BJ (cell line): ENCODE results near the gene CPTP. TPM values are rescaled to one million over a fixed set of nuclear protein-coding genes. Genes with fewer than 3 reads are reported as not detected.

Experiments
- CTCF ChIA-PET: fragments of 350-600 bp; formaldehyde crosslinking; extraction: SDS; loops from one replicate; lab custom pipeline; 2021; ENCODE audit warnings: antibody characterized with exemption, inconsistent platforms; lab: Yijun Ruan, JAX
- POLR2A ChIA-PET: fragments of 300-600 bp; sonication (Branson Sonifier 250); formaldehyde crosslinking; extraction: SDS; loops from one replicate; lab custom pipeline; 2021; ENCODE audit warnings: antibody characterized with exemption; lab: Charles Lee
- DNase-seq: peaks from one replicate; pipeline ENCODE4 v3.0.0-alpha.2; 2011; ENCODE audit warnings: low read depth
- H3K27me3 ChIP-seq: 2 replicates; pipeline ENCODE4 v1.6.0; 2011; ENCODE audit warnings: low read length; ENCODE audit not compliant: control insufficient read depth, insufficient read depth
- H3K36me3 ChIP-seq: 2 replicates; pipeline ENCODE4 v1.5.1; 2011; ENCODE audit warnings: low read length; ENCODE audit not compliant: control insufficient read depth, insufficient read depth
- H3K4me3 ChIP-seq: 2 replicates; pipeline ENCODE4 v1.5.1; 2011; ENCODE audit warnings: low read depth, mild to moderate bottlenecking, control low read depth, low read length
- CTCF ChIP-seq: IDR thresholded peaks from 2 replicates; pipeline ENCODE4 v1.5.1; 2011; ENCODE audit warnings: low read depth, mild to moderate bottlenecking, control low read depth, inconsistent platforms, low read length, moderate library complexity; ENCODE audit not compliant: insufficient read depth
- polyA plus RNA-seq: library from polyadenylated mRNA; depleted of rRNA; stranded (reverse); fragments of >200 nt; gene quantifications from 2 replicates; pipeline ENCODE4 v1.2.3, GENCODE V29; 2011

Gene CPTP
- polyA plus RNA-seq, 1 experiment: 14.2 TPM

DNA sequence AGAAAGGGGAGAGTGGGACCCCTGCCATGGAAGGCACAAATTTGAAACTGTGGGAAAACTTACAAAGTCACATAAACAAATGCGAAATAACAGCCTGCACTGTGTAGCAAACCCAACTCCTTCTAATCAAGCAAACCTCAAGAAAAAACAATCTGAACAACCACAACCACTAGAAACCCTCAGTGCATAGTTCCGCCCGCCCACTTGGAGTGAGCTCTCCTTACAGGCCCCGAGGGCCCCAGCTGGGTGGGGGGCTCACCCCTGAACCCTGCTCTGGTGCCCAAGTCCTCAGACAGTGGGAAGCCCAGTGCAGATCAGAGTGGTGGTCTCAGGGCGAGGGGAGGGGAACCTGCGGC lies 34.7 kb downstream of the CPTP start:
- no peak for TF ChIP-seq CTCF
- POLR2A ChIA-PET: interaction anchor here (1.0 kb wide), 1 partner anchor 16 kb away, joined by 4 read pairs; no protein-coding TSS in a partner anchor

GRCh38 chr1:1359664-1360468 lies 35.3 kb downstream of the CPTP start:
- ChIA-PET CTCF (interaction anchor here (0.6 to 1.4 kb wide), 8 partner anchors 12 to 145 kb away, joined by 3 to 9 read pairs (median 4); no protein-coding TSS in a partner anchor), POLR2A (no interaction called here)
- Histone ChIP-seq H3K27me3 (no peaks in the 10 kb centered on the region), H3K4me3 (peak overlapping the region; percentile 12), H3K36me3 (peaks cover 2% of the 10 kb centered on the region)
- peak; percentile 68 for DNase-seq
- no peak for TF ChIP-seq CTCF

More for the DNA sequence above, 34.7 kb downstream of the CPTP start:
- H3K4me3 ChIP-seq: peak overlapping the region; percentile 95
- H3K36me3 ChIP-seq: peaks cover 7% of the 10 kb centered on the region
- H3K27me3 ChIP-seq: no peaks in the 10 kb centered on the region
- CTCF ChIA-PET: interaction anchor here (0.6 to 2.7 kb wide), 5 partner anchors 12 to 474 kb away, joined by 3 to 31 read pairs (median 3); no protein-coding TSS in a partner anchor
- no peak for DNase-seq

GRCh38 chr1:1360506-1361169 lies 36.0 kb downstream of the CPTP start:
- DNase-seq: peak; percentile 87
- Histone ChIP-seq H3K27me3 (no peaks in the 10 kb centered on the region), H3K36me3 (0 out of 2 replicates have a peak, but pooled peaks cover 1% of the 10 kb centered on the region), H3K4me3 (no peak overlapping the region)
- ChIA-PET POLR2A (no interaction called here), CTCF (interaction anchor here (1.0 to 1.4 kb wide), 5 partner anchors 11 to 15 kb away, joined by 3 to 9 read pairs (median 4); no protein-coding TSS in a partner anchor)
- no peak for TF ChIP-seq CTCF

DNA sequence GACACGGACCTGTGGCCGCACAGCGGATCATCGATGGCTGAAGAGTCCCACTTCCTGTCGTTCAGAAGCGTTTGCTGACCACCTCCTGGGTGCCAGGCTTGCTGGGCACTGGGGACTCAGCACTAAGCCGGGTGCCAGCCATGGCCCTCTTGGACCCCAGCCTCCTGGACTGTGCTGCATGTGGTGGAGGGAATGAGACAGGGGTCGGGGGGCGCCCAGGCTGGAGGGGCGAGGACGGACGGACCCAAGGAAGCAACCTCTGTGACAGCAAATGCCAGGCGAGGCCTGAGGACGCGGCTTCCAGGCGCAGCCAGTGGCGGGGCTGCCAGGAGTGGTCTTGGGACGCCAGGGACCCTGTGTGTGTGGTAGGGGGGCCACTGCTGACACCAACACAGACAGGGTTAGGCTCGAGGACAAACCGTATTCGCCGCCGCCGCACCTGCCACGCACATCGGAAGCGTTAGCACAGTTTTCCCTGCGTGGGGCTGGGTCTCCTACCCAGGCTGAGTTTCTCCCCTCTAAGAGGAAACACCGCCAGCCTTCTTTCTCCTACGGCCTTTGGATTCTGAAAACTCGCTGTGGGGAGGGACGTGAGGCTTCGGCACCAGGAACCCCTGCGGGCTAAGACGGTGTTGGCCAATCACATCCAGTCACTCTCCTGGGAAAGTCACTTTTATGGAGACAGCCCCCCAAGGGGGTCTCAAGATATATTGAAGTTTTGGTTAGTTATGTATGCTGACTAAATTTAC lies 36.8 kb downstream of the CPTP start:
- no peak overlapping the region for H3K4me3 ChIP-seq
- POLR2A ChIA-PET: interaction anchor here (1.0 kb wide), 1 partner anchor 10 kb away, joined by 4 read pairs; no protein-coding TSS in a partner anchor
- no peak for DNase-seq
- CTCF ChIA-PET: interaction anchor here (0.7 to 2.8 kb wide), 2 partner anchors 10 to 13 kb away, joined by 3 to 27 read pairs; no protein-coding TSS in a partner anchor
- TF ChIP-seq CTCF: no peak
- no peaks in the 10 kb centered on the region for H3K27me3 ChIP-seq
- H3K36me3 ChIP-seq: 0 out of 2 replicates have a peak, but pooled peaks cover 1% of the 10 kb centered on the region
